Measurements from ENCODE around the gene TRPM5. TPM values are rescaled to one million over a fixed set of nuclear protein-coding genes. Genes with fewer than 3 reads are reported as not detected.

TRPM5 gene
- polyA plus RNA-seq, 1 donor, result 2.9 TPM

- no peak for DNase-seq
Observed at GRCh38 chr11:2402890-2403645, 41.2 kb downstream of the TRPM5 start.

- DNase-seq, result no peak
Observed at GRCh38 chr11:2402106-2402505, 42.2 kb downstream of the TRPM5 start.

GRCh38 chr11:2401436-2401984 is 42.8 kb downstream of the TRPM5 start:
- no peak for DNase-seq

- no peak for DNase-seq
Observed at GRCh38 chr11:2400762-2401435, 43.4 kb downstream of the TRPM5 start.

- peak; percentile 100 for DNase-seq
Observed at GRCh38 chr11:2400069-2400761, 44.1 kb downstream of the TRPM5 start, which contains the start of gene TSSC4. Gene TSSC4 (plus strand): TSS chr11:2400750. CDS start chr11:2402634, 1,884 bp downstream.

GRCh38 chr11:2399488-2400068 is 44.7 kb downstream of the TRPM5 start:
- no peak for DNase-seq

GRCh38 chr11:2398664-2399355 is 45.5 kb downstream of the TRPM5 start:
- DNase-seq, result no peak

- DNase-seq, result no peak
Observed at GRCh38 chr11:2397005-2397404, 47.3 kb downstream of the TRPM5 start.

GRCh38 chr11:2396471-2396870 is 47.8 kb downstream of the TRPM5 start:
- no peak for DNase-seq

GRCh38 chr11:2395856-2396255 is 48.5 kb downstream of the TRPM5 start:
- no peak for DNase-seq

- no peak for DNase-seq
Observed at GRCh38 chr11:2395211-2395730, 49.0 kb downstream of the TRPM5 start.

- DNase-seq, result no peak
Observed at GRCh38 chr11:2394818-2395105, 49.6 kb downstream of the TRPM5 start.

Other genes with a start within 250 kb of the TRPM5 start
- gene ASCL2, start 173.9 kb downstream of the TRPM5 start, polyA plus RNA-seq (ENCODE audit: insufficient read length), result 1.7 TPM
- gene C11orf21, start 142.6 kb downstream of the TRPM5 start, polyA plus RNA-seq (ENCODE audit: insufficient read length), result 0.43 TPM
- gene TSPAN32, start 142.5 kb downstream of the TRPM5 start, polyA plus RNA-seq (ENCODE audit: insufficient read length), result 1.9 TPM
- gene CD81, start 67.2 kb downstream of the TRPM5 start, polyA plus RNA-seq (ENCODE audit: insufficient read length), result 485 TPM
- 30.6 TPM for gene TSSC4, start 43.8 kb downstream of the TRPM5 start, polyA plus RNA-seq (ENCODE audit: insufficient read length)
- 9.1 TPM for gene KCNQ1, start 494 bp upstream of the TRPM5 start, polyA plus RNA-seq (ENCODE audit: insufficient read length)